ENCODE data around the gene CLCA2. TPM values are rescaled to one million over a fixed set of nuclear protein-coding genes. Genes with fewer than 3 reads are reported as not detected.

CLCA2 gene
- total RNA-seq, 1 experiment from 2014 or later: not detected

DNA sequence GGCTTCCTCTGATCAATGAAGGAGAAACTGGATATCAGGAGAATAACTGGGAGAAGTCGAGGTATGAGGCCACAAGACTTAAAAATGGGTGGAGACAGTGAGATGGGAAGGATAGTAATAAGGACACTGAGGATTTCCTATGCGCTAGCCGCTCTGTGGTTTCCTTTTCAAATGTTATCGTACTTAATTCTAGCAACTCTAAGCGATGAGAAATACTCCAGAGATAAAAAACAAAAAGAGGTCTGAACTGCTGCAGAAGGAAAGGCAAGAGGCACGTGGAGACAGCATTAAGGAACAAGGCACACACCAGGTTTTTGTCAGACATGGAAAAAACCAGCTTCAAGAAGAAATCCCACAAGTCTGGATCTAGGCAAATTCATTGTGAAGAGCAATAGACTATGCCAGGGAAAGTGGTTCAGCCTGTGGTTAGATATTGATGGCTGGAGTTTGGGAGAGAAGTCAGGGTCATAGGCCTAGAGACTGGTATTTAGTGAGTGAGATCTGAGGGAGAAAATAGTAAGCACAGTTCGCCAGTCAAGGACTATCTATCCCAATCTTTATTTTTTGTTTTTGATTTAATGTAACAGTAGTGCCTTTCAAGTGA is 5.3 kb downstream of the CLCA2 start:
- TF ChIP-seq, protein P1, sequence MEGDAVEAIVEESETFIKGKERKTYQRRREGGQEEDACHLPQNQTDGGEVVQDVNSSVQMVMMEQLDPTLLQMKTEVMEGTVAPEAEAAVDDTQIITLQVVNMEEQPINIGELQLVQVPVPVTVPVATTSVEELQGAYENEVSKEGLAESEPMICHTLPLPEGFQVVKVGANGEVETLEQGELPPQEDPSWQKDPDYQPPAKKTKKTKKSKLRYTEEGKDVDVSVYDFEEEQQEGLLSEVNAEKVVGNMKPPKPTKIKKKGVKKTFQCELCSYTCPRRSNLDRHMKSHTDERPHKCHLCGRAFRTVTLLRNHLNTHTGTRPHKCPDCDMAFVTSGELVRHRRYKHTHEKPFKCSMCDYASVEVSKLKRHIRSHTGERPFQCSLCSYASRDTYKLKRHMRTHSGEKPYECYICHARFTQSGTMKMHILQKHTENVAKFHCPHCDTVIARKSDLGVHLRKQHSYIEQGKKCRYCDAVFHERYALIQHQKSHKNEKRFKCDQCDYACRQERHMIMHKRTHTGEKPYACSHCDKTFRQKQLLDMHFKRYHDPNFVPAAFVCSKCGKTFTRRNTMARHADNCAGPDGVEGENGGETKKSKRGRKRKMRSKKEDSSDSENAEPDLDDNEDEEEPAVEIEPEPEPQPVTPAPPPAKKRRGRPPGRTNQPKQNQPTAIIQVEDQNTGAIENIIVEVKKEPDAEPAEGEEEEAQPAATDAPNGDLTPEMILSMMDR (conservative IDR thresholded peaks at IDR 0.05): no peak
- Histone ChIP-seq H4K8ac (replicated peaks; ENCODE audit: insufficient read length, low read depth, low read length) (no peak overlapping the region), H2BK15ac (ENCODE audit: low read depth, low read length) (no peak overlapping the region), H3K23ac (ENCODE audit: insufficient read length, low read depth, low read length) (no peak overlapping the region), H2AK5ac (ENCODE audit: insufficient read length, low read length) (no peak overlapping the region), H4K5ac (ENCODE audit: insufficient read length, low read depth, low read length) (no peak overlapping the region), H3K79me2 (ENCODE audit: insufficient read depth, low read length) (no peaks in the 10 kb centered on the region), H3K14ac (ENCODE audit: insufficient read depth, low read length) (no peak overlapping the region), H4K20me1 (ENCODE audit: control insufficient read depth, insufficient read depth, insufficient read length) (no peaks in the 10 kb centered on the region), H3K9me3 (ENCODE audit: control insufficient read depth, low read depth, low read length) (no peaks in the 10 kb centered on the region), H3K18ac (ENCODE audit: insufficient read length, low read depth, low read length) (no peak overlapping the region), H2AFZ (ENCODE audit: low read length) (no peak overlapping the region), H2BK12ac (ENCODE audit: insufficient read length, low read depth, low read length) (no peak overlapping the region), H2BK20ac (ENCODE audit: low read depth, low read length, poor library complexity, severe bottlenecking) (no peak overlapping the region), H3K79me1 (ENCODE audit: insufficient read depth, low read depth, low read length, poor library complexity, severe bottlenecking) (no peaks in the 10 kb centered on the region), H3K23me2 (ENCODE audit: insufficient read length, low read depth, low read length, poor library complexity, severe bottlenecking) (no peaks in the 10 kb centered on the region), H3K27me3 (ENCODE audit: insufficient read depth, low read length) (no peaks in the 10 kb centered on the region), H3K56ac (ENCODE audit: insufficient read length, low read depth, low read length) (no peak overlapping the region), H3K4ac (ENCODE audit: low read depth, low read length) (no peak overlapping the region), H3K4me1 (ENCODE audit: insufficient read depth, low read length) (no peaks in the 10 kb centered on the region), H3T11ph (ENCODE audit: low read length) (no peak overlapping the region), H2BK120ac (ENCODE audit: low read depth, low read length, poor library complexity, severe bottlenecking) (no peak overlapping the region), H2BK5ac (ENCODE audit: insufficient read length, low read length) (no peak overlapping the region), H4K91ac (ENCODE audit: insufficient read length, low read depth, low read length) (no peak overlapping the region), H3K27ac (ENCODE audit: insufficient read length, low read depth, low read length) (no peak overlapping the region), H3K9ac (ENCODE audit: extremely low read depth, insufficient read length, low read length) (no peak overlapping the region), H3K4me2 (ENCODE audit: insufficient read depth, insufficient read length, low read length) (no peak overlapping the region)
- Mint-ChIP-seq H3K27ac (no peak overlapping the region), H3K4me3 (no peak overlapping the region), H3K4me1 (no peaks in the 10 kb centered on the region), H3K27me3 (ENCODE audit: low read depth) (no peaks in the 10 kb centered on the region; the same call in 1 of the 2 replicates), H3K36me3 (ENCODE audit: insufficient read depth in 1 of 3, low read depth in 3 of 3) (no peaks in the 10 kb centered on the region), H3K9me3 (no peaks in the 10 kb centered on the region)
- no CpG with 5 or more reads among the region's 7 CpGs for WGBS (ENCODE audit: extremely low coverage, insufficient read length, low lambda C conversion rate)
- no peak for DNase-seq

Measured in H9 (cell line).